Motor neuron (in vitro differentiated cells): ENCODE data around the gene CFAP20. TPM values are rescaled to one million over a fixed set of nuclear protein-coding genes. Genes with fewer than 3 reads are reported as not detected.

Source experiments
- ATAC-seq, 8 experiments: fragments of 200-7000 bp; cut with Tn5 transposase; replicated peaks in 6 of 8; 2 replicates each; pipeline ENCODE4 v1.8.0; 2021; ENCODE audit warnings: mild to moderate bottlenecking in 8 of 8, moderate library complexity in 8 of 8
- H3K27ac ChIP-seq, 2 donors: fragments of 250-450 bp; sonication (Bioruptor Pico); 2 replicates each; pipeline ENCODE4 v1.9.0; 2021; ENCODE audit warnings: antibody characterized with exemption in 2 of 2, mild to moderate bottlenecking in 2 of 2, moderate library complexity in 1 of 2
- H3K4me1 ChIP-seq, 2 donors: fragments of 250-450 bp; sonication (Bioruptor Pico); replicated peaks in 1 of 2; 2 replicates each; pipeline ENCODE4 v1.6.1; 2021; ENCODE audit warnings: antibody characterized with exemption in 2 of 2, mild to moderate bottlenecking in 2 of 2, moderate library complexity in 1 of 2
- H3K4me3 ChIP-seq, 5 donors: fragments of 250-450 bp; sonication (Bioruptor Pico); 2 replicates each; pipeline ENCODE4 v1.9.0; 2021; ENCODE audit warnings: antibody characterized with exemption in 5 of 5, mild to moderate bottlenecking in 5 of 5, moderate library complexity in 4 of 5
- WGBS, 10 experiments: fragments of 450-650 bp; shearing (Covaris generic); methylation state at CpG; one replicate each; pipeline ENCODE4 v1.0.0; 2022; 5-methylcytosine and 5-hydroxymethylcytosine counted together
- in situ Hi-C, 9 experiments: fragments of 400-800 bp; cut with MboI; loops; one replicate each; pipeline ENCODE4 v1.15.0; 2021; ENCODE audit warnings: low sequenced_read_pairs in 9 of 9, low pct_unique_long_range_greater_than_20kb in 2 of 9; ENCODE audit not compliant: unreplicated experiment in 9 of 9
- total RNA-seq, 8 experiments: library from RNA; unstranded; fragments of 300-600 nt; gene quantifications; 2 replicates each; pipeline versions ENCODE4 v1.2.3 to v1.2.4, GENCODE V29; 2022

The CFAP20 gene
- 10 to 100 TPM; 36.8 to 92.8 (median 67.3) TPM for total RNA-seq

- Histone ChIP-seq H3K4me3 (peak within 1 kb of the TSS; percentile 71 to 91 (median 81)), H3K4me1 (peaks cover 5 to 33% of the 10 kb centered on the region in 2 donors), H3K27ac (peak within 1 kb of the TSS; percentile 86 to 92)
- ATAC-seq: peak; percentile 85 to 93 (median 91)
- in situ Hi-C loops: loop anchor here in 1 of 9 experiments (10.0 kb wide), 1 partner anchor 105 kb away; the partner anchor contains the start of gene MMP15
- 0 to 50% (median 13%) methylated on average over 1 to 18 of the region's 70 CpGs; no CpG with 5 or more reads in 1 of the 10 experiments for WGBS, 10 experiments
Measured at GRCh38 chr16:58129097-58129936, at the start of gene CFAP20. Gene CFAP20, minus strand, starts transcription at chr16:58129381. Its CDS starts 266 bp downstream, at chr16:58129115.

DNA sequence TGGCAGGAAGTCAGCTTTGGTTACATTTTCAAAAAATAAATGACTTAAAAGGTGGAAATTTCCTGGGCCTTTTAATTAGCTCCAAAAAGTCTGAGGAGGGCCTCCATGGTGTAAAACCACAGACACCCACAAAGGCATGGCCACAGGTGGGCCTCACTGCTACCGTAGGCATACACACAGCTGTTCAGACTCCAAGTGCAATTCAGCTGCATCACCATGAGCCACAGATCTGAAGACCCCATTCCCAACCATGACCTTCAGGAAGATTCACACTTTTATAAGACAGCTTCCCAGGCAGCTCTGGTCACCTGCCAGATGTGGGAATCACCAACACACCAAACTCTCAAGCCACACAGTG lies 48.2 kb upstream of the CFAP20 start:
- in situ Hi-C loops: no loop called here
- H3K4me1 ChIP-seq: no peaks in the 10 kb centered on the region
- no peak overlapping the region for H3K4me3 ChIP-seq
- 80 to 100% (median 80%) methylated on average over 1 of the region's 1 CpG; no CpG with 5 or more reads in 7 of the 10 experiments for WGBS, 10 experiments
- ATAC-seq: no peak
- no peak overlapping the region for H3K27ac ChIP-seq

DNA sequence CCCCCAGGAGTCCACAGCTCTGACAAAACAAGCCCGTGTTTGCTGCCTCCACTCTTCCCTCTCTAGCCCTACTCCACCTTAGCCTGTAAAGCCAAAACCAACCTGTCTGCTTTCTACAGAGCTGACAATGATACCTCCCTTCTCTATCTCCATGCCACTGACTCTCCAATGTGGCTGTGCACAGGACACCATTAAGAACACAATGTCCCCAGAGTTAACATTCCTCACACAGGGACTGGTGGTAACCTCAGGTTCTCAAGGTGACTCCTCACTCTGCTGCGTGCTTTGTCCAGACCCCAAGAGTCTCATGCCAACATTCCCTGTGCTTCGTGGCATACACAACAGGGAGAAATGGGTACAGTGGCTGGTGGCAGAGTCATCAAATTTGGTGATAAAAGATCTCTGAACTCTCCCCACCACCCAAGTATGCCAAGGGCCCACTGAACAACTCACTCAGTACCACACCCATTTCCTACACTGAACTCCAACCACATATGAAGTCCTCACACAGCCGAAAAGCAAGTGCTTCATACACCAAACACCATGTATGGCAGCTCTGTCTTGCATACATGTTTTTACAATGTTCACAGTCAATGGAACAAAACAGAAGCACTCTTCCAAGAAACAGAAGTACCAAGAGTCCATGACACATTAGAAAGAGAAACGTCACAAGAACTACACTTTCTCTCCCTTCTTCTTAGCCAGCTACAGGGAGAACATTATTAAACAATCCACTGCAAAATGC lies 47.6 kb upstream of the CFAP20 start:
- Histone ChIP-seq H3K4me1 (no peaks in the 10 kb centered on the region), H3K27ac (no peak overlapping the region), H3K4me3 (no peak overlapping the region)
- in situ Hi-C loops: no loop called here
- WGBS, 10 experiments: 83 to 100% (median 100%) methylated on average over 1 to 4 of the region's 5 CpGs; no CpG with 5 or more reads in 2 of the 10 experiments
- ATAC-seq: no peak

GRCh38 chr16:58170223-58170622 lies 41.0 kb upstream of the CFAP20 start:
- ATAC-seq: no peak
- Histone ChIP-seq H3K27ac (no peak overlapping the region), H3K4me1 (no peaks in the 10 kb centered on the region), H3K4me3 (no peak overlapping the region)
- WGBS, 10 experiments: 88 to 100% (median 100%) methylated on average over 1 to 2 of the region's 2 CpGs; no CpG with 5 or more reads in 1 of the 10 experiments
- in situ Hi-C loops: no loop called here

- Histone ChIP-seq H3K4me3 (no peak overlapping the region), H3K4me1 (no peaks in the 10 kb centered on the region), H3K27ac (no peak overlapping the region)
- in situ Hi-C loops: no loop called here
- WGBS, 10 experiments: 0 to 100% (median 89%) methylated on average over 1 to 3 of the region's 3 CpGs; no CpG with 5 or more reads in 4 of the 10 experiments
- peak in 3 of 8 experiments; percentile 48 to 65 (median 50) for ATAC-seq
Measured at GRCh38 chr16:58160855-58161254, 31.7 kb upstream of the CFAP20 start.

DNA sequence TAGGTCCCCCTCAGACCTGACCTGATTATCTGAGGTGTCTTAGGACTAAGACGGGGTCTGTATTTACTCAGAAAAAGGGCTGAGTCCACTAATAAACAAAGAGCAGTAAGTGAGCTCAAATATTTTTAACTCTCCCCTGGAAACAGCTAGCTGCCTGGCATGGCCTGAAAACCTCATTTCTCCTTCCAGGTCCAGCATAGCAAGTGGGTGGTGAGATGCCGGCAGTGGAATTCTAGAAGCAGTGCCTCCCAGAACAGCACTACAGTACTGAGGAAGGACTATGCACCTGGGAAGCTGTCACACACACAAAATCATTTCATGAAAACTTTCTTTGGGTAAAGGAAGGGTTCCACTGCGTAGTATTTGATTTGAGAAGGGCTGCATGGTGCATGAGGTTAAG lies 29.5 kb upstream of the CFAP20 start:
- in situ Hi-C loops: no loop called here
- peak in 1 of 8 experiments; percentile 68 for ATAC-seq
- Histone ChIP-seq H3K27ac (no peak overlapping the region), H3K4me1 (no peaks in the 10 kb centered on the region), H3K4me3 (no peak overlapping the region)
- WGBS, 10 experiments: 45 to 100% (median 77%) methylated on average over 1 to 3 of the region's 3 CpGs; no CpG with 5 or more reads in 6 of the 10 experiments

DNA sequence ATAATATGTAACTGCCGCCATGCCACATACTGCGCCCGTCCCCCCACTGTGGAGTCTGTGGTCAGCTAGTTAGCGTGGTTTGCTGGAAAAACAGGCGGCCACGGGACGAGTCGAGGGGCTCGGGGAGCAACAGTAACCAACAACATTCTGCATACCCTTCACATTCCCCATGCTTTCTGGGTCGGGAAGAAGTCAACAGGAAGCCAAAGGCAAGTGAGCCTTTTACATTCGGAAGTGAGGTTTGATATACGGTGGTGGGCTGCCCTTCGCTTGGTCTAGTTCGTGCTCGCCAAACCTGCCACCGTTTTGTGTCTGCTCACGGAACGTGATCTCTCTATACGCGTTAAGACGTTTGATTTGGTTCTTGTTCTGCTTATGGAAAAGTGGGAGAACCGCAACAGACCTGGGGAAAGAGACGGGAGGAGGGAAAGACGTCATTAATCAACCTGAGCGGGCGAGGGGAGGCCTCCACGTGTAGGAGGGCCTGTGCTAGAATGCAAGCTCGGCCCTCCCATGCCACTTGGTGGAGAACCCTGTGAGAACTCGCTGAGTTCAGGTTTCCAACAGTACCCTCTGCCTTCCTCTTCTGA lies 28.9 kb upstream of the CFAP20 start:
- Histone ChIP-seq H3K27ac (no peak overlapping the region), H3K4me1 (no peaks in the 10 kb centered on the region), H3K4me3 (no peak overlapping the region)
- in situ Hi-C loops: no loop called here
- 20 to 100% (median 86%) methylated on average over 1 to 25 of the region's 29 CpGs; no CpG with 5 or more reads in 4 of the 10 experiments for WGBS, 10 experiments
- no peak for ATAC-seq

GRCh38 chr16:58157239-58157638 lies 28.1 kb upstream of the CFAP20 start:
- 58 to 100% (median 80%) methylated on average over 1 to 2 of the region's 2 CpGs; no CpG with 5 or more reads in 5 of the 10 experiments for WGBS, 10 experiments
- H3K4me1 ChIP-seq: no peaks in the 10 kb centered on the region
- no peak overlapping the region for H3K4me3 ChIP-seq
- no peak for ATAC-seq
- H3K27ac ChIP-seq: no peak overlapping the region
- in situ Hi-C loops: no loop called here

- peak in 1 of 8 experiments; percentile 2 for ATAC-seq
- in situ Hi-C loops: no loop called here
- H3K27ac ChIP-seq: no peak overlapping the region
- no peak overlapping the region for H3K4me3 ChIP-seq
- WGBS, 10 experiments: 27 to 80% (median 67%) methylated on average over 1 to 2 of the region's 2 CpGs; no CpG with 5 or more reads in 3 of the 10 experiments
- H3K4me1 ChIP-seq: no peaks in the 10 kb centered on the region
Measured at GRCh38 chr16:58155839-58156238, 26.7 kb upstream of the CFAP20 start.

DNA sequence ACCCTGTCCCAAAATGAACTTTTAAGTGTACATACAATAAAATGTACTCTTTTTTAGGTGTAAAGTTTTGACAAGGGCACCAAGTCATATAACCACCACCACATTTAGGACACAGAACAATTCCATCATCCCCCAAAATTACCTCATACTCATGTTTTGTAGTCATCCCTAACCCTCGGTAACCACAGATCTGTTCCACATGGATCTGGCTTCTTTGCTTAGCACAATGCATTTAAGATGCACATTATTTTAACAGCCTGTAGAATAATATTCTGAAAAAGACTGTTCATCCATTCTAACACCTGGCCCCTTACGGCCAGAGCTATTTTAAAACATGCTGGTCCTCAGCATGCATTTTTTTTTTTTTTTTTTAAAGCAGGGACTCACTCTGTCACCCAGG lies 25.2 kb upstream of the CFAP20 start:
- no peaks in the 10 kb centered on the region for H3K4me1 ChIP-seq
- in situ Hi-C loops: no loop called here
- peak in 3 of 8 experiments; percentile 47 to 70 (median 65) for ATAC-seq
- no peak overlapping the region for H3K27ac ChIP-seq
- H3K4me3 ChIP-seq: no peak overlapping the region
- WGBS, 10 experiments: 0 to 83% (median 80%) methylated on average over 1 to 2 of the region's 2 CpGs; no CpG with 5 or more reads in 5 of the 10 experiments

GRCh38 chr16:58152246-58152868 lies 23.2 kb upstream of the CFAP20 start:
- Histone ChIP-seq H3K27ac (no peak overlapping the region), H3K4me3 (no peak overlapping the region), H3K4me1 (no peaks in the 10 kb centered on the region)
- WGBS, 10 experiments: 61 to 91% (median 80%) methylated on average over 1 to 8 of the region's 8 CpGs; no CpG with 5 or more reads in 1 of the 10 experiments
- no peak for ATAC-seq
- in situ Hi-C loops: no loop called here

DNA sequence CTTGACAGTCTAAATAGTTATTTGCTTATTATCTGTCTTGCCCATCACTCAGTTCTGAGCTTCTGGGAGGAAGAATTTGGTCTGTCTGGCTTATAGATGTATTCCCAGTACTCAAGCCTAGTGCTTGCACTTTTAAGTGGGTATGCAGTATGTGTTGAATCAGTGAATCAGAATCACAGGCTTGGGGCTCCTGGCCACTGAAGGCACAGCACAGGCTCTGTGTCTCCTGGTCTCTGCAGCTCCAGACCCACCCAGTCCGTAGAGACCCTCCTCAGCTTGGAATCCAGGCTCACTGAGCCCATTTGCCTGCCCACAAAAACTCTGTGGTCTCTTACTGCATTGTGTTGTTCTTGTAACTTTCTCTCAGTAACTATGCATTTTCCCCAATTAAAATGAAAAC lies 19.3 kb upstream of the CFAP20 start:
- Histone ChIP-seq H3K4me1 (no peaks in the 10 kb centered on the region), H3K27ac (no peak overlapping the region), H3K4me3 (no peak overlapping the region)
- in situ Hi-C loops: no loop called here
- ATAC-seq: no peak
- 20 to 100% (median 60%) methylated on average over 1 of the region's 1 CpG; no CpG with 5 or more reads in 3 of the 10 experiments for WGBS, 10 experiments
